ENCODE measurements around the gene TIA1.

DNA sequence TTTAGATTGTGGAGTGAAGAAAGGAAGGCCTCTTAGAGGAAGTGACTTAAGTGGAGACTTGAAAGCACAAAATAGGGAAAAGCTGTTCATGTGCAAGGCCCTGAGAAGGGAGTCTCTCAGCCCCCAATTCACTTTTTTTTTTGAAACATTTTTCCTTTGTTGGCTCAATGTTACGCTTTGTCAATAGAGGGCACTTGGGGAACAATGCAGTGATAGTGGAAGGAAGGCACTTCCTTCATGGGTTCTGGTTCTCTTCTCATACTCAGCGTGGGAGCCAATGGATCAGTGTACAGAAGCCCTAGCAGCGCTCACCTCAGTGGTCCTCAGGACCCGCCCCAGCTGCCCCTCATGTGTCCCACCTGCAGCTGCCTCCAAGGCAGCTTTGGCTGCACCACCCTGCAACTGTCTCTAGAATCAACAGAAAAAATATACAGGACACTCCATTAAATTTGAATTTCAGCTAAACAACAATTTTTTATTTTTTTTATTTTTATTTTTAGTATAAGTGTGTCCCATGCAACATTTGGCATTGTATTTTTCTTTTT, 49.0 kb downstream of the TIA1 start:
- TF ChIP-seq, protein P1, sequence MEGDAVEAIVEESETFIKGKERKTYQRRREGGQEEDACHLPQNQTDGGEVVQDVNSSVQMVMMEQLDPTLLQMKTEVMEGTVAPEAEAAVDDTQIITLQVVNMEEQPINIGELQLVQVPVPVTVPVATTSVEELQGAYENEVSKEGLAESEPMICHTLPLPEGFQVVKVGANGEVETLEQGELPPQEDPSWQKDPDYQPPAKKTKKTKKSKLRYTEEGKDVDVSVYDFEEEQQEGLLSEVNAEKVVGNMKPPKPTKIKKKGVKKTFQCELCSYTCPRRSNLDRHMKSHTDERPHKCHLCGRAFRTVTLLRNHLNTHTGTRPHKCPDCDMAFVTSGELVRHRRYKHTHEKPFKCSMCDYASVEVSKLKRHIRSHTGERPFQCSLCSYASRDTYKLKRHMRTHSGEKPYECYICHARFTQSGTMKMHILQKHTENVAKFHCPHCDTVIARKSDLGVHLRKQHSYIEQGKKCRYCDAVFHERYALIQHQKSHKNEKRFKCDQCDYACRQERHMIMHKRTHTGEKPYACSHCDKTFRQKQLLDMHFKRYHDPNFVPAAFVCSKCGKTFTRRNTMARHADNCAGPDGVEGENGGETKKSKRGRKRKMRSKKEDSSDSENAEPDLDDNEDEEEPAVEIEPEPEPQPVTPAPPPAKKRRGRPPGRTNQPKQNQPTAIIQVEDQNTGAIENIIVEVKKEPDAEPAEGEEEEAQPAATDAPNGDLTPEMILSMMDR (IDR thresholded peaks at IDR 0.05; ENCODE audit: poor library complexity) = no peak
- TF ChIP-seq EZH2 (IDR thresholded peaks at IDR 0.05; ENCODE audit: borderline replicate concordance) = no peak

Measured in hepatocyte (in vitro differentiated cells).